ENCODE results near the gene C3orf22.

DNA sequence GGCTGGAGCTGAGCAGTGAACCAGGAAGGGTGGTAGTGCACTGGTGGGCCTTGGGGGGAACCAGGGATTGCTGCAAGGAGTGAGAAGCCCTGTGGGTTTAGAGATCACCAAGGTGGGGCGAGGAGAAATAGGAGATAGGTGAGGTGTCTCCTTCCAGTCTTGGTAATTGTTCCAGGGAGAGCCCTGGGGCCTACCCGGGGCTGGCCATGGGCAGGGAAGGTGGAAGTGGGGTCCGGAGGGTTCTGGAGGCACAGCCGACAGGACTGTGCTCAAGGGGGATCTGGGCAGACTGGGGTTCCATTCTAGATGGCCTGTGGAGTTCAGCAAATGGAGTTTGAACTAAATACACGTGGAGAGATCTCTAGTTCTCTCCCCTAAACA, 30.3 kb downstream of the C3orf22 start:
- TF ChIP-seq, protein P1, sequence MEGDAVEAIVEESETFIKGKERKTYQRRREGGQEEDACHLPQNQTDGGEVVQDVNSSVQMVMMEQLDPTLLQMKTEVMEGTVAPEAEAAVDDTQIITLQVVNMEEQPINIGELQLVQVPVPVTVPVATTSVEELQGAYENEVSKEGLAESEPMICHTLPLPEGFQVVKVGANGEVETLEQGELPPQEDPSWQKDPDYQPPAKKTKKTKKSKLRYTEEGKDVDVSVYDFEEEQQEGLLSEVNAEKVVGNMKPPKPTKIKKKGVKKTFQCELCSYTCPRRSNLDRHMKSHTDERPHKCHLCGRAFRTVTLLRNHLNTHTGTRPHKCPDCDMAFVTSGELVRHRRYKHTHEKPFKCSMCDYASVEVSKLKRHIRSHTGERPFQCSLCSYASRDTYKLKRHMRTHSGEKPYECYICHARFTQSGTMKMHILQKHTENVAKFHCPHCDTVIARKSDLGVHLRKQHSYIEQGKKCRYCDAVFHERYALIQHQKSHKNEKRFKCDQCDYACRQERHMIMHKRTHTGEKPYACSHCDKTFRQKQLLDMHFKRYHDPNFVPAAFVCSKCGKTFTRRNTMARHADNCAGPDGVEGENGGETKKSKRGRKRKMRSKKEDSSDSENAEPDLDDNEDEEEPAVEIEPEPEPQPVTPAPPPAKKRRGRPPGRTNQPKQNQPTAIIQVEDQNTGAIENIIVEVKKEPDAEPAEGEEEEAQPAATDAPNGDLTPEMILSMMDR (conservative IDR thresholded peaks at IDR 0.05), result no peak
- TF ChIP-seq EZH2 (IDR thresholded peaks at IDR 0.05; ENCODE audit: low read depth), result no peak
